ENCODE data around the gene PGM1. TPM values are rescaled to one million over a fixed set of nuclear protein-coding genes. Genes with fewer than 3 reads are reported as not detected.
A peak's percentile ranks its signal among the peaks of the same experiment; 100 is the strongest.
"Not testable (repeated sequence)": the region's sequence is repeated elsewhere in the genome, so short reads cannot be mapped to it uniquely, and the experiment has no call there.

Gene PGM1
- total RNA-seq, 4 donors from 2014 or later, result 43.1 to 77.2 (median 47.4) TPM

- Histone ChIP-seq H3K36me3 (no peaks in the 10 kb centered on the region), H3K9me3 (no peaks in the 10 kb centered on the region), H3K4me3 (no peak overlapping the region), H3K27ac (no peak overlapping the region), H3K27me3 (no peaks in the 10 kb centered on the region), H3K4me1 (no peaks in the 10 kb centered on the region)
- TF ChIP-seq POLR2A (IDR thresholded peaks at IDR 0.05), result no peak
- TF ChIP-seq, protein P1, sequence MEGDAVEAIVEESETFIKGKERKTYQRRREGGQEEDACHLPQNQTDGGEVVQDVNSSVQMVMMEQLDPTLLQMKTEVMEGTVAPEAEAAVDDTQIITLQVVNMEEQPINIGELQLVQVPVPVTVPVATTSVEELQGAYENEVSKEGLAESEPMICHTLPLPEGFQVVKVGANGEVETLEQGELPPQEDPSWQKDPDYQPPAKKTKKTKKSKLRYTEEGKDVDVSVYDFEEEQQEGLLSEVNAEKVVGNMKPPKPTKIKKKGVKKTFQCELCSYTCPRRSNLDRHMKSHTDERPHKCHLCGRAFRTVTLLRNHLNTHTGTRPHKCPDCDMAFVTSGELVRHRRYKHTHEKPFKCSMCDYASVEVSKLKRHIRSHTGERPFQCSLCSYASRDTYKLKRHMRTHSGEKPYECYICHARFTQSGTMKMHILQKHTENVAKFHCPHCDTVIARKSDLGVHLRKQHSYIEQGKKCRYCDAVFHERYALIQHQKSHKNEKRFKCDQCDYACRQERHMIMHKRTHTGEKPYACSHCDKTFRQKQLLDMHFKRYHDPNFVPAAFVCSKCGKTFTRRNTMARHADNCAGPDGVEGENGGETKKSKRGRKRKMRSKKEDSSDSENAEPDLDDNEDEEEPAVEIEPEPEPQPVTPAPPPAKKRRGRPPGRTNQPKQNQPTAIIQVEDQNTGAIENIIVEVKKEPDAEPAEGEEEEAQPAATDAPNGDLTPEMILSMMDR (IDR thresholded peaks at IDR 0.05), result no peak
- 76 to 83% methylated on average over 3 of the region's 3 CpGs for WGBS, 2 donors
- DNase-seq, result no peak
- intact Hi-C loops (cut with DNase I), result loop anchor here (5.0 kb wide), 1 partner anchor 678 kb away; no protein-coding TSS in a partner anchor
Observed at GRCh38 chr1:63569640-63570316, 23.4 kb upstream of the PGM1 start.

DNA sequence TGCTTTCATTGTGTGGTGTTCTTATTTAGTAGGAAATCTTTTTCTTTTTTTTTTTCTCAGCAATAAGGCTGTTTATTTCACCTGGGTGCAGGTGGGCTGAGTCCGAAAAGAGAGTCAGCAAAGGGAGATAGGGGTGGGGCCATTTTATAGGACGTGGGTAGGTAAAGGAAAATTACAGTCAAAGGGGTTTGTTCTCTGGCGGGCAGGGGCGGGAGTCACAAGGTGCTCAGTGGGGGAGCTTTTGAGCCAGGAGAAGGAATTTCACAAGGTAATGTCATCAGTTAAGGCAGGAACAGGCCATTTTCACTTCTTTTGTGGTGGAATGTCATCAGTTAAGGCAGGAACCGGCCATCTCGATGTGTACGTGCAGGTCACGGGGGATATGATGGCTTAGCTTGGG, 20.5 kb upstream of the PGM1 start:
- 90% methylated on average over 8 of the region's 8 CpGs for WGBS, 2 donors
- not testable (repeated sequence) for H3K9me3 ChIP-seq, H3K36me3 ChIP-seq, H3K4me3 ChIP-seq, H3K27me3 ChIP-seq, H3K4me1 ChIP-seq, H3K27ac ChIP-seq, DNase-seq
- intact Hi-C loops (cut with DNase I), result loop anchor here (5.0 kb wide), 1 partner anchor 675 kb away; no protein-coding TSS in a partner anchor

DNA sequence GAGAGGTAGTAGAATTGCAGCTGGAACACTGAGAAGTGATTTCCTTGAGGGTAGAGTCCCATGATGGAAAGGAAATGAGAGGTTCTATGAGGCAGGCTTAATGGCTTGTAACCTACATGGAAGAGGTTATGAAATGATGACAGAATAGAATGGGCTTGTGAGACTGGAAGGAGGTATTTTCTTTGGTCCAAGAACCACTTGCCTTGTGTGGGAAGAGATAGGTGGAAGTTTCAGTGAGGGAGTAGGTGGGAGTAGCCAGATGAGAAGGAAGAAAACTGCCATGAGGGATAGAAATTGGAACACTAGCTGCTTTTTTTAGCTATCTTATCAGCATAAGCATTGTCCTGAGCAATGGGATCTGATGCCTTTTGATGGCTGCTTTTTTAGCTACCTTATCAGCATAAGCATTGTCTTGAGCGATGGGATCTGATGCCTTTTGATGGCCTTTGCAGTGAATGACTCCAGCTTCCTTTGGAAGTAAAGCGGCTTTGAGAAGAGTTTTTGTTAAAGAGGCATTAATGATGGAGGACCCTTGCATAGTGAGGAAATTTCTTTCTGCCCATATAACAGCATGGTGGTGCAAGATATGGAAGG, 18.9 kb upstream of the PGM1 start:
- DNase-seq, H3K36me3 ChIP-seq, H3K27ac ChIP-seq, H3K4me3 ChIP-seq, H3K9me3 ChIP-seq, H3K27me3 ChIP-seq, H3K4me1 ChIP-seq: not testable (repeated sequence)
- WGBS, 2 donors, result 82 to 91% methylated on average over 2 of the region's 2 CpGs
- intact Hi-C loops (cut with DNase I), result loop anchor here (5.0 kb wide), 1 partner anchor 673 kb away; no protein-coding TSS in a partner anchor

GRCh38 chr1:63575340-63575826, 17.8 kb upstream of the PGM1 start:
- Histone ChIP-seq H3K27me3 (no peaks in the 10 kb centered on the region), H3K36me3 (no peaks in the 10 kb centered on the region), H3K4me1 (no peaks in the 10 kb centered on the region), H3K27ac (no peak overlapping the region), H3K9me3 (no peaks in the 10 kb centered on the region), H3K4me3 (no peak overlapping the region)
- TF ChIP-seq, protein P1 (IDR thresholded peaks at IDR 0.05), result peak; percentile 55 to 88 (median 76)
- TF ChIP-seq POLR2A (IDR thresholded peaks at IDR 0.05), result no peak
- DNase-seq, result no peak
- intact Hi-C loops (cut with DNase I), result no loop called here
- 65 to 68% methylated on average over 4 of the region's 4 CpGs for WGBS, 2 donors

- H3K27ac ChIP-seq; intact Hi-C loops (cut with DNase I); DNase-seq; H3K4me3 ChIP-seq; H3K27me3 ChIP-seq; H3K4me1 ChIP-seq; H3K36me3 ChIP-seq: not testable (repeated sequence)
- peaks cover 0 to 10% (median 0%) of the 10 kb centered on the region in 3 donors for H3K9me3 ChIP-seq
- 89 to 93% methylated on average over 1 of the region's 1 CpG for WGBS, 2 donors
Observed at GRCh38 chr1:63586326-63586725, 6.9 kb upstream of the PGM1 start.

DNA sequence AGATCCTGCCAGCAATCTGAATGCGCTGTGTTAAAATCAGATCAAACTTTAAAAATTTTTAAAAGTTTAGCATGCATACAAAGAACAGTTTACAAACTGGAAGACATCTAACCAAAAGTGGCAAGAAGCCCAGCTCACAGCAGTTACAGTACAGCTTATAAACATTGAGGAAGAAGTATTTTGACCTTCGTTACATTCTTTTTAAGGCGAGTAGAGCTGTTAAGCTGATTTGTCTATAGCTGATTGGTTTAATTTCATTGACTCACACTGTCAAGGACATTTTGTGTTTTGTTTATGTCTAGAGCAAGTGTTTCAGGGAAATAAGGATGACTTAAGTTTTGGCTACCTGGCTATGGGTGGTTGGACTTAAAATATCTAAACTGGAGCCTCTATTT, 3.0 kb upstream of the PGM1 start:
- peaks cover 8 to 31% (median 10%) of the 10 kb centered on the region in 3 donors for H3K4me1 ChIP-seq
- H3K4me3 ChIP-seq, result no peak overlapping the region
- no peaks in the 10 kb centered on the region for H3K36me3 ChIP-seq
- TF ChIP-seq, protein P1 (IDR thresholded peaks at IDR 0.05), result no peak
- no peak for TF ChIP-seq POLR2A (IDR thresholded peaks at IDR 0.05)
- no peak for DNase-seq
- WGBS, 2 donors, result 73 to 78% methylated on average over 3 of the region's 3 CpGs
- no peaks in the 10 kb centered on the region for H3K9me3 ChIP-seq
- no peaks in the 10 kb centered on the region for H3K27me3 ChIP-seq
- H3K27ac ChIP-seq, result no peak overlapping the region
- intact Hi-C loops (cut with DNase I), result no loop called here
